NCI-H774 (cell line): ENCODE results near the gene PDXK.
"Not testable (repeated sequence)": the region's sequence is repeated elsewhere in the genome, so short reads cannot be mapped to it uniquely, and the experiment has no call there.

ENCODE experiments used
- DNase-seq: peaks from one replicate; lab custom pipeline; 2025; lab: John Stamatoyannopoulos, UW

Gene PDXK

DNA sequence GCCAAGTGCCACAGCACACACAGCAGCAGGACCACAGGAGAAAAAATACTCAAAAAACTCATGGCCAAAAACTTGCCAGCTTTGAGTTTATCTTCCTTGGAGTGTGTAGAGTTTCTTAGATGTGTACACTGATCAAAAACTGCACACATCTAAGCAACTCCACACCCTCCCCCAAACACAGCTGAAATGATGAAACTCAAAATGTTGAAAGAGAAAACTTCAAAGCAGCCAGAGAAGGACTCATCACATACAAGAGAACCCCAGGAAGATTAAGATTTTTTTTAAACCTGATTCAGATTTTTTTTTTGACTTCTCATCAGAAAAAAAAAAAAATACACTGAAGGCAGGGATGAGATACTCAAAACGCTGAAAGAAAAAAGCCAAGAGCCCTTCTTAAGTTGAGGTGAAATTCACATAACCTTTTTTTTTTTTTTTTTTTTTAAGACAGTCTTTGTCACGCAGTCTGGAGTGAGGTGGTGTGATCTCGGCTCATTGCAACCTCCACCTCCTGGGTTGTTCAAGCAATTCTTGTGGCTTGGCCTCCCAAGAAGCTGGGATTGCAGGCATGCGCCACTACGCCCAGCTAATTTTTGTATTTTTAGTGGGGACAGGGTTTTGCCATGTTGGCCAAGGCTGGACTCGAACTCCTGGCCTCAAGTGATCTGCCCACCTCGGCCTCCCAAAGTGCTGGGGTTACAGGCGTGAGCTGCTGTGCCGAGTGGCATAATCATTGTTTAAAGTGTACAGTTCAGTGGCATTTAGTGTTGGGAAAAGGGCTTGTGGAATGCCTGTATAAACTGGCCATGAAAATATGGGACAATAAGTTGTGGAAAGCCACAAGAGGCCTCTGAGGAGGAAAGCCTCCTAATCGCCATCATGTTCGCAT is 20.9 kb upstream of the PDXK start:
- DNase-seq: no peak

DNA sequence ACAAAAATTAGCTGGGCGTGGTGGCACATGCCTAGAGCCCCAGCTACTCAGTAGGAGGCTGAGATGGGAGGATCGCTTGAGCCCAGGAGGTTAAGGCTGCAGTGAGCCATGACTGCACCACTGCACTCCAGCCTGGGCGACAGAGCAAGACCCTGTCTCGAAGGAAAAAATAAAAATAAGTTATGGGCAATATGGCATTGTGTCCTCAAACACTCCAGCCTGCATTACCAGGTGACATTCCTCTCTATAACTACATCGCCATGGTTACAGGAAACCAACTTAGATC is 19.5 kb upstream of the PDXK start:
- not testable (repeated sequence) for DNase-seq

GRCh38 chr21:43699933-43700599 is 18.9 kb upstream of the PDXK start:
- no peak for DNase-seq

DNA sequence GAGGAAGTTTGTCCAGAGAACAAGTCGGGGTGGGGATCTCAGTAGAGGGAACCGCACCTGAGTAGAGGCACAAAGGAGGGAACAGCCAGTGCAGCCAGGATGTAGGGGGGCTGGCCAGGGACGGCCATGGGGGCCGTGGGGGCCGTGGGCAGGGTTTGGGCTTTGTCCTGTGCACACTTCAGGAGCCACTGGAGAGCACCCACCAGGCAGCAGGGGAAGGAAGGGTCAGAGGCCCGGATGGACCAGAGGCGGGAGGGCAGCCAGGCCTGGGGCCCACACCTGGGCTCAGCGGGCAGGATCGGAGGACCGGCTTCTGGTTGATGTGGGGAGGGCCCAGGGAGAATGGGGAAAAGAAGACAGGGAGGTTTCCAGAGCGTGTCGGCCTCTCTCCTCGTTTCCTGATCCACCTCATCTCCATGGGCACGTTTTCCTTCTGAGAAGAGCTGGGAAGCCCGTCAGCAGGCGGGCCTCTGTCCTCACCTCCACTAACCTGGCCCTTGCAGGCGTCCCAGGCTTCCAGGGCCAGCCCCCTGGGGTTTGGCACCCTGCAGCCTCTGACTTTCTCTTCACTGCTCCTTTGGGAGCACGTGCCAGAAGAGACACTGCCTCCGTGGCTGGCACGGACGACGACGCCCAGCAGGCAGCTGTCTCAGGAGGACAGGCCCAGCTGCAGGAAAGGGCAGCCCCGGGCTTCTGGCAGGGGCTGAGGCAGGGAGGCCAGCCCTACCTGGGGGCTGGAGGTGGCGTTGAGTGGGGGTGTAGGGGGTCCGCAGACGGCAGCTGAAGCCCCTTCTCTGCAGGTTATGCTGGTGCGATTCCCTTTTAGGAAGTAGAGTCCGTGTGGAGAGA is 16.8 kb upstream of the PDXK start:
- DNase-seq: no peak

DNA sequence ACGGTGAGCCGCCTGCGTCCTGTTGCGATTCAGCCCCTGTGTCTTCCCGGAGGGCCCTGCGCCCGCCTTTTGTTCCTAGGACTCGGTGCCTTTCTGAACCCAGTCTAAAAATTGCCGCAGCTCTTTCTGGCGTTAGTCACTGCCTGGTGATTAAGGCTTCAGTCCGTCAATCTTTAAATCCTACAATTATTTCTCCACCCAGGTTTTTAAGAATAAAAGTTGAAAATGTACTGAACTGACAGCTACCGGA is 16.2 kb upstream of the PDXK start:
- no peak for DNase-seq

DNA sequence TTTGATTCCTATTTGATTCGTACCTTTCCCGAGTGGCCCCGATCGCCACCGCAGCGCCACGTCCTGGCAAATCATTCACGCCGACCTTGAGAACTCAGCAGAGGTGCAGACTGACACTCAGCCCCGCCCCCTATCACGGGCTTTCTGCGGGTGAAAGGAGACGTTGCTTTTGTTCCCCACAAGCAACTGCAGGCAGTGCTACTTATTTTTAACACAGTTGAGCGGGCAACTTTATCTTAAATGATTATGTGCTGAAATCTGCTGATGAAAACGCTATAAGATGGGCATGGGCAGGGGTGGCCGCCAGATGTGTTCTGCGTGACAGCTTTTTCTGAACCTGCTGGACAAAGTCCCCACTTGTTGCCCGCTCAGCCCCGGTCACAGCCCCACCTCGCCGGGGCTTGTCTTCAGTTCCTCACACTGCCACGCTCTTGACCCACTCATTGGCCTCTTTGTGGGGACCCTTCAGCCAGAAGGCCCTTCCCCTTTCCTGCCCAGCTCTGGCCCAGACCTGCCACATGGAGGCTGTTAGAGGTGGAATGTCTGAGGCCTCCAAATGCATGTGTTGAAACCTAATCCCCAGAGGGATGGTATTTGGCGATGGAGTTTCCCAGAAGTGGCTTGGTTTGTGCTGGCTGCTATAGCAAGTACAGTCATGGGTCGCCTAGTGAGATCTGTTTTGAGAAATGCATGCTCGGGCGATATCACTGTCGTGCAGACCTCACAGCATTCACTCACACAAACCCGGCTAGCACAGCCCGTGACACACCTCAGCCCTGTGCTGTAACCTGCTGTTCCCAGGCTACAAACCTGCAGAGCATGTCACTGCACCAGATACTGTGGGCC is 15.7 kb upstream of the PDXK start:
- no peak for DNase-seq

DNA sequence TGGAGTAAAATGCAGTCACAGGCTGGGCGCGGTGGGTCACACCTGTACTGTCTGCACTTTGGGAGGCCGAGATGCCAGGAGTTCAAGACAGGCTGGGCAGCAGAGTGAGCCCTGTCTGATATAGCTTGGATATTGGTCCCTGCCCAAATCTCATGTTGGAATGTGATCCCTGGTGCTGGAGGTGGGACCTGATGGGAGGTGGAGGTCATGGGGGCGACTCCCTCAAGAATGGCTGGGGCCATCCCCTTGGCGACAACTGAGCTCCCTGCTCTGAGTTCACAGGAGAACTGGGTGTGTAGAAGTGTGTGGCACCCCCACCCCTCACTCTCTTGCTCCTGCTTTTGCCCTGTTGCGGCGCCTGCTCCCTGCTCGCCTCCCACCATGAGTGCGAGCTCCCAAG is 11.5 kb upstream of the PDXK start:
- no peak for DNase-seq

DNA sequence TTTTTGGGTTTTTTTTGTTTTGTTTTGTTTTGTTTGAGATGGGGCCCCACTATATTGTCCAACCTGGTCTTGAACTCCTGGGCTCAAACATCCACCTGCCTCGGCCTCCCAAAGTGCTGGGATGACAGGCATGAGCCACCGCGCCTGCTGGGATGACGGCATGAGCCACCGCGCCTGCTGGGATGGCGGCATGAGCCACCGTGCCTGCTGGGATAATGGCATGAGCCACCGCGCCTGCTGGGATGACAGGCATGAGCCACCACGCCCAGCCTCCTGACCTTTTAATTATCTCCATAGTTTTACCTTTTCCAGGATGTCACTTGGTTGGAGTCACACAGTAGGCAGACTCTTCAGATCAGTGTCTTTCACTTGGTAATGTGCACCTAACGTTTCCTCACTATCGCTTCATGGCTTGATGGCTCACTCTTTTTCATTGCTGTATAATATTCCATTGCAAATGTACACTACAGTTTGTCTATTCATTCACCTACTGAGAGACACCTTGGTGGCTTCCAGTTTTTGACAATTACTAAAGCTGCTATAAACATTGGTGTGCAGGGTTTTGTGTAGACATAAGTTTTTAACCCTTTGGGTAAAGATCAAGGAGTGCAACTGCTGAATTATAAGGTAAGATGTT is 10.1 kb upstream of the PDXK start:
- no peak for DNase-seq

- no peak for DNase-seq
Measured at GRCh38 chr21:43712268-43712942, 6.5 kb upstream of the PDXK start.

DNA sequence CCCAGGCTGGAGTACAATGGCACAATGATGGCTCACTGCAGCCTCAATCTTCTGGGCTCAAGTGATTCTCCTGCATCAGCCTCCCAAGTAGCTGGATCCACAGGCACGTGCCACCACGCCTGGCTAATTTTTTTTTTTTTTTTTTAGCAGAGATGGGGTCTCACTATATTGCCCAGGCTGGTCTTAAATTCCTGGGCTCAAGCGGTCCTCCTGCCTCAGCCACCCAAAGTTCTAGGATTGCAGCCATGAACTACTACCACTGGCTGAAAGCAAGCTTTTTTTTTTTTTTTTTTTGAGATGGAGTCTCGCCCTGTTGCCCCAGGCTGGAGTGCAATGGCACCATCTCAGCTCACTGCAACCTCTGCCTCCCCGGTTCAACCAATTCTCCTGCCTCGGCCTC is 5.8 kb upstream of the PDXK start:
- DNase-seq: not testable (repeated sequence)

- no peak for DNase-seq
Measured at GRCh38 chr21:43716376-43717165, 2.4 kb upstream of the PDXK start.

GRCh38 chr21:43717166-43717853 is 1.6 kb upstream of the PDXK start:
- DNase-seq: no peak

DNA sequence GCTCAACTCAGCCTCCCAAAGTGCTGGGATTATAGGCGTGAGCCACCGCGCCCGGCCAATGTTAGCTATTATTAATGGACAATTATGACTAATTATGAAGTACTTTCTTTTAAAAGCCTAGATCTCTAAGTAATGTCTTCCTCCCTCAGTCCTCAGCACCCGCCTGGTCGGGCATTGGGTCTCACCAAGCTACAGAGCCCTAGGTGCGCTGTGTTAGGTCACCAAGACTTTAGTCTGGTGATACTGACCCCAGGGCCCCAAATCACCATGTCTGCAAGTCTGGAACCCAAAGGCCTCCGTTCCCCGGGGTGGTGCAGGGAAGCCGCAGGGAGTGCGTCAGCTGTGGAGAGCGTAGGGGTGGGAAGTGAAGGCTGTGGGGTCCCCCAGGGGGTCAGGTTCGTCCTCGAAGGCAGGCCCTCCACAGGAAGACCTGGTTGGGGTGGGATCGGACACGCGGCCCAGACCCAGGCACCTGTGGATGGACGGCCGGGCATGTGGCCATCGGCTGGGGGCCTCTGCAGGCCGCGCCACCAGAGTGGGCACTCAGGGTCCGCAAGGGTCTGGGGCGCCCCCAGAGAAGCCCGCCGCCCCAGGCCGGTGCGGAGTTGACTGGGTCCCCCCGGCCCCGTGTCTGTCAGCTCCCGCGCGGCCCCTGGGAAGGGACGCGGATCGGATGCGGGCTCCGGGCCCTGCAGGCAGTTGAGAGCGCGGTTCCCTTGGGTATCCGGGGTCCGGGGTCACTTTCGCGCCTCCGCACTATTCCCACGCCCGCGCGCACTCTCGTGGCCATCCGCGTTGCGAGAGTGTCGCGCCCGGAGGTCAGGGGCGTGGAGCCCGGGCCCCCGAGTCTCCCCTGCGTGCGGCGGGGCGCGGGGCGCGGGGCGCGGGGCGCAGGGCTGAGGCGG is 710 bp upstream of the PDXK start:
- no peak for DNase-seq

GRCh38 chr21:43719748-43720538 is 1.0 kb downstream of the PDXK start:
- DNase-seq: no peak

- DNase-seq: no peak
Measured at GRCh38 chr21:43720539-43721166, 1.7 kb downstream of the PDXK start.

DNA sequence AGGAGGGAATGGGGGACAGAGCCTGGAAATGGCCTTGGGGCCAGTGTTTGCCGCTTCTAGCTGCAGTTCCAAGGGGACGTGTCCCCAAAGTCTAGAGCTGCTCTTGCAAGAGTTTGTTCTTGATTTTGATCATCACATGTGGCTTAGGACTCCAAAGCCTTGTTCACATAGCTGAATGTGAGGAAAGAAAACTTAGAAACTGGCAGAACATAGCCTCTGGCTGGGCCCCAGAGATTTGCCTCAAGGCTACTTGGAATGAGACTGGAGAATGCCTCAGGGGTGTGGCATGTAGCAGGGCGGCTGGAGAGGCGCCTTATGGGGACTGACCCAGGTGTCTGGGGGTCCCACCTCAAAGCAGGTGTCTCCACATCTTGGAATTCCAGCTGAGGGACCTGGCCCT is 2.3 kb downstream of the PDXK start:
- no peak for DNase-seq

DNA sequence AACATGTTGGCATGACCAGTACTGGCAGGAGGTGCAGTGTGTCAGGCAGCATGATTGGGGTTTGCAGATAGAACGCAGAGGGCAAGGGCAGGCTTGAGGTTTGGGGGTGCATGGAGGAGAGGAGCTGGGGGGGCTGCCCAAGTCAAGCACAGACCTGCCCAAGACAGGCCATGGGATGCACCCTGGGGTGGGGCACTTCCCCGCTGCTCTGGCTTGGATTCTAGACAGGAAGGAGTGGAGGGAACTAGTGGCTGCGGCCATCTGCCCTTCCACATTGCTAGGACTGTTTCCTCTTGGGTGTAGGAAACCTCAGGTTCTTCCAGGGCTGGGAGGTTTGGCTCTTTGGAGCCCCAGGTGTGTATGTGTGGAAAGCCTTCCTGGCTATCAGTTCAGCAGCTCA is 3.0 kb downstream of the PDXK start:
- DNase-seq: no peak
